Stimulated activated CD4-positive, alpha-beta T cell treated with anti-CD3 and anti-CD28 coated beads, TNF-alpha, amount 100 ng/mL, for 4 hours (primary cell): ENCODE results near the gene ITGA5.

ENCODE experiments used
- DNase-seq, 3 experiments: peaks; one replicate each; pipeline ENCODE4 v3.0.0-alpha.2; 2020; ENCODE audit warnings: low read depth in 3 of 3

Gene ITGA5

GRCh38 chr12:54389134-54389508, 29.9 kb downstream of the ITGA5 start:
- DNase-seq, result no peak

DNA sequence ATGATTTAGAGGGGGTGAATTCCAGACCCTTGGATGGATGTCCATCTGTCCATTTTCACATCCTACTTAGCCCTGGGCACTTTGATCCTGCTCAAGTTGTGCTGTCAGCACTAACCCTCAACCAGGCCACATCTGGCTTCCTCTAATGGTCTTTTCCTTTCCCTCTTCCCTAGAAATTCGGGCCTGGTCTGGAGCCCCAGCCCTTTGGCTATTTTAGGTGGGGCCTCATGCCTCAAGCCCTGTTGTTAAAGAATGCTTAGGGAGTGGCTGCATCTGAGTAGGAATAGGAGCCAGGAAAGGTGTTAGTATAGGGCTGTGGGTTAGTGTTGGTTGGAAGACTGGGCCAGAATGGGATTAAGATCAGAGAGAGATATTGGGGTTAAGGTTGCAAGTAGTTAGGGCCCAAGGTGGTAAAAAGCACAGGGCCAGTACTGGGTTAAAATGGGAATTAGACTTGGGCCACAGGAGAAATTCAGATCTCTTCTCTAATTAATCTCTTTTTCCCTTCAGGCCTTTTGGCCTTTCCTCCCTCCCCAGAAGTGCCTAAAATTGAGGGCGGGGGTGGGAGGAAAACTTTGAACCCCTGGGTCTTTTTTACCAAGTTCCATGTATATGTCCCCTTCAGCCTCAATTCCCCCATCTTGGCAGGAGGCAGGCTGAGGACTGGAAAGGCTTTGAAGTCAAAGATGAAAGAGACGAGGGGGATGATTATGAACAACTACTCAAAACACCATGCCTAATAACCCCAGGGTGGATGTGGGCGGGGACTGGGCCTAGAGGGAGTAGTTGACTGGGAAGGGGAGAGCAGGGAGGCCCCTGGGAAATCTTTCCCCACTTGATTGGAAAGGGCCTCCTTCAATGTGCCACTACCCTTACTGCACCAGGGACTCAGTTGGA, 30.6 kb downstream of the ITGA5 start:
- no peak for DNase-seq

DNA sequence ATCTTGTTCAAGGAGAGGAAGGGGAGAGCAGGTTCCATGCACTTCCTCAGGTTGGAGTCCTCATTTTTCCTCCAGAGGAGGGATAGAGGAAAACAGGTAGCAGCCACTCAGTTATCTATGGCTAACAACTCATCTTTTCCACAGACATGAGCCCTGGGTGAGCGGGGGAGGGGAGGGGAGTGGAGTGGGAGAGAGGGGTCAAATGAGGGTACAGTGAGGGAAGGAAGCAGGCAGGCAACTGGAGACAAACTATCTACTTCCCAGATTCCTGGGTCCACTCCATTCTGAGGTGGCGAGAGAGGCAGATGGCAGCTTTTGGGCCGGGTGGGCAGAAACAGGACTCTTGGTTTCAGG, 32.0 kb downstream of the ITGA5 start:
- no peak for DNase-seq

DNA sequence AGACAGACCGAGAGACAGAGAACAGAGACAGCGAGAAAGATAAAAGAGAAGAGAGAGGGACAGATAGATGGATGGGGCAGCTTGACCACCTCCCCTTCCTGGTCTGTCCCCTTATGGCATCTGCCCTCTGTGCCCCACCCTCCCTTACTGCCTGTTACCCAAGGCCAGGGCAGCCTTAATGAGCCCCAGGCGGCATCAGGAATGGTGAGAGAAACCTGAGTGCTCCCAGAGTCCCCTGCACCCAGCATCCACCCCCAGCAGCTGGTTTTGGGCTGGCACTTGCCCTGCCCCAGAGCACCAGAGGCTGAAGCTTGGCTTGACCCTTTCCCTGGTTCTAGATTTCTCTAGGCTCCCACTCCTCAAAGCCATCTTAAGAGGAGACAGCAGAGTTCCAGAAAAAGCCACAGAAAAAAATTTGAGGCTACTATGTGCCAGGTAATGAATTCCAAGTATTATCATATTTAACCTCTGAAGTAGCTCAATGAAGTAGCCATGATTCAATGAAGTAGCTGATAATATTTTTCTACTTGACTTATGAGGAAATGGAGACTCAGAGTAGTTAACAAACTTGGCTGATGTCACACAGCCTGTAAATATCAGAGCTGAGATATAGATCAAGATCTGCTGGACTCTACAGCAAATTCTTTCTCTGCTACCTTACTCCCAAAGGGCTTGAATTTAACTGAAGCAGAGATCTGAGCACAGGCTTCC, 32.5 kb downstream of the ITGA5 start:
- no peak for DNase-seq

- no peak for DNase-seq
Observed at GRCh38 chr12:54385251-54385914, 33.7 kb downstream of the ITGA5 start.

DNA sequence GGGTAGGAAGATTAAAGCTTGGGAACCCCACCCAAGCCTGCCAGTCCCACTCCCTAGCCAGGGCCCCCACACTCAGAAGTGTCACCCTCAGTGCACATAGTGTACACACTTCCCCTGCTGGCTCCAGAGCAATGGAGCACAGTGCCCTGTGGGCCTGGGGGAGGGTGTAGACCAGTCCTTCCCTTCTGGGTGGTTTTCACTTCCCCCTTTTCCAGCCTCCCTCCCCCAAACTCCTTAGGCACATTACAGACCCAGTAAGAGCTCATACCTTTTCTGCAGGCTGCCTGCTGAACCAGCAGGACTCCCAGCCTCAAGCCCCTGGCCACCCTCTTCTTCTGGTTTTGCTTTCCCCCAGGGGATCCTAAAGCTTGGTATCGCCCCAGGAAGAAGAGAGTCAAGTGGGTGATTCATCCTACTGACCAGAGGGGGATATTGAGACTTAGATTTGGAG, 34.5 kb downstream of the ITGA5 start, which contains the start of gene ZNF385A:
Gene ZNF385A, minus strand, starts transcription at position 143 of the 451 bp plus-strand sequence. CDS start 219 bp downstream, outside the sequence.
- DNase-seq, result no peak

DNA sequence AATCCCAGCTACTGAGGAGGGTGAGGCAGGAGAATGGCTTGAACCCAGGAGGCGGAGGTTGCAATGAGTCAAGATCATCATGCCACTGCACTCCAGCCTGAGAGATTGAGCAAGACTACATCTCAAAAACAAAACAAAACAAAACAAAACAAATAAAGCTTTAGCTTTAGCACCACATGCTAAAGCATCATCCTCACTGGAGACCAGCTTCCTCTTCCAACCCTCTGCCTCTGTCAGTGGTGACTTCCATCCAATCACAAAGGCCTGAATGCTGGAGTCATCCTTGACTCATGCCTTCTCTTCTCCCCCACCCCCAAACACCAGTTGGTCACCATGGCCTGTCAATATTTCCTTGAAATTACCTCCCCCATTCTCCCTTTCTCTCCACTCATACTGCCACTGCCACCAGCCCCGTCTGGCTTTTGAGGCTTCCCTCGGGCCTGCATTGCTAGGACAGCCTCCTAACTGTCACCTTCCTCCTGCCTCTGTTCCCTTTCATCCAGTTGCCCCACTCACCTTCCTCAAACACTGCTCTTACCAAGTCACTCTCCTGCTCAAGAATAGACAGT, 35.9 kb downstream of the ITGA5 start:
- no peak for DNase-seq

DNA sequence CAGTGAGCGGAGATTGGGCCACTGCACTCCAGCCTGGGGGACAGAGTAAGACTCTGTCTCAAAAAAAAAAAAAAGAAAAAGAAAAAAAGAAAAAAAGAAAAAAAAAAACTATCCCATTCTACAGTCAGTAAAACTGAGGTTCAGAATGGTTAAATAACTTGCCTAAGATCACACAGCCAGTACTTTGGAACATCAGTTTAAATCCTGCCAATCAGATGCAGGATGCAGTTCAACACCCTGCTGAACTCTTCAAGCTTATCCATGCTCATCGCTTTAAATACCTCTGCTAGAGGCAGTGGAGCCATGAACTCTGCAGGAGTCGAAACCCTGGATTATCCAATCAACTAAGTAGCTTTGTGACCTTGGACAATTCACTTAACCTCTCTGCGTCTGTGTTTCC, 37.9 kb downstream of the ITGA5 start:
- no peak for DNase-seq

GRCh38 chr12:54379398-54380201, 39.5 kb downstream of the ITGA5 start:
- peak; percentile 77 to 83 (median 79) for DNase-seq

DNA sequence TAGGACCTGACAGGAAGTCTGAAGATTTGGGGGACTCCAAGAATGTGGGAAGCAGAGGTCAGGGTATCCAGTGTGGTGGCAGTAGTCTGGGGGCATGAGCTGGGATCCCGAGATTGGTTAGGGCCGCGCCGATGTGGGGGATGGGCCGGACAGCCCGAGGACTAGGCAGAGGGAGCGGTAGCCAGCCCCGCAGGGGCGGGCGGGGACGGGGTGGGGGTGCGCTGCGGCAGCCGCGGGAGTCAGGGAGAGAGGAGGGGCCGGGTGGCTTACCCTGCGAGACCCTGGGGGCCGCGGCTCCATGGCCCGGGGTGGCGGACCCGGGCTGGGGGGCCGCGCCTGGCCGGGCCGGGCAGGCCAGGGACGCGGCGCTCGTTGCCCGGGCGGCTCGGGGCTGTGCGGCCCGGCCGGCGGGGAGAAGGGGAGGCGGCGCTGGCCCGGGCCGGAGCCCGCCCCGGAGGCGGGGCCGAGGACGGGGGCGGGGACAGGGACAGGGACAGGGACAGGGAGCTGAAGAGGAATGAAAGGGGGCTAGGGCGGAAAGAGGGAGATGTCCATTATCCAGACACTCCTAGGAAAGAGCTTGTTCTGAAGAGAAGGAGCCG, 40.2 kb downstream of the ITGA5 start:
- no peak for DNase-seq

DNA sequence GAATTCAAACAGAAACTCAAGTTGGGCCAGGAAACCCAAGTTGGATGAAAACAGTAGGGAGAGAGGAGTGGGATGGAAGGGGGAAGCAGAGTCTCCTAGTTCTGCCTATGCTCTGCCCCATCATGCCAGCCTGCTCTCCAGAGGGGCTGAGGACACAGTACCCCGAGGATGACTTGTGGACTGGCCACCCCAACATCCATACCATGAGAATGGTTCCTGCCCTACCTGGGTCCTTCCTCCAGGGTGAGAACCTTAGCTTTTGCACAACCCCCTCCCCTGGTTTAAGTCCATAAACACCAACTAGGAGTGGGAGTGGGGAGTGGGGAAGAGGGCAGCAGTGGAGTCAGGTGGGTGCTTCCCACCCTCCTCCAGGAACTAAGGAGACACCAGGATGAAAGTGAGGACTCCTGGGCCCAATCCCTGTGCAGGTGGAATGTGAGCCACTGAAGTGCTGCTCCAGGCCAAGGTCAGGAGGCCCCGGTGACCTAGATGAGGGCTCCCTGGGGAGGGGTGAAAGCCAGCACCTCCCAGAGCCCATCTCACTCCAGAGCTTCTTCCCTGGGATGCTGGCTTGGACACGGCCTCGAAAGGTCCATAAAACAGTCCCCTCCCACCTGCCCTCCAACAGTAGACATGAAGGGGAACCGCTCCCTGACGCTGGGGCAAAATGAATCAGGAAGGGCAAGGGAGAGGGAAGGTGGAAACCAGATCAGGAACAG, 41.1 kb downstream of the ITGA5 start:
- no peak for DNase-seq

DNA sequence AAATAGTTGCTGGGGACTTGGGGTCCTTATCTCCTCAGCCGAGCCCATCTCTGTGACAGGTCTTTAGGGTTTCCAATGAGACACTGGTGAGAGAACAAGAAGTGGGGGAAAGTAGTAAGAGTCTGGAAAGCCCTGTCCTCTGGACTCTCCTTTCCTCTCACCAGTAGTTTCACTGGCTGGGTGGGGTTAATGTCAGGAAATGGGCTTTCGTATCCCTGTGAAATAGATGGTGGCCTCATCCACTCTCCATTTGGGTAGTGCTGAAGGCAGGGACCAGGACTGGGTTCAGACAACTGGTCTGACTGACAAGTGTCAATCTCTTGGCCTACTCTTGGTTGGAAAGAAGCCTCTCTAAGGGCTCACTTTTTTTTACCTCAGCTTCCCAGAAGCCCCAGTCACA, 42.1 kb downstream of the ITGA5 start:
- DNase-seq, result no peak

DNA sequence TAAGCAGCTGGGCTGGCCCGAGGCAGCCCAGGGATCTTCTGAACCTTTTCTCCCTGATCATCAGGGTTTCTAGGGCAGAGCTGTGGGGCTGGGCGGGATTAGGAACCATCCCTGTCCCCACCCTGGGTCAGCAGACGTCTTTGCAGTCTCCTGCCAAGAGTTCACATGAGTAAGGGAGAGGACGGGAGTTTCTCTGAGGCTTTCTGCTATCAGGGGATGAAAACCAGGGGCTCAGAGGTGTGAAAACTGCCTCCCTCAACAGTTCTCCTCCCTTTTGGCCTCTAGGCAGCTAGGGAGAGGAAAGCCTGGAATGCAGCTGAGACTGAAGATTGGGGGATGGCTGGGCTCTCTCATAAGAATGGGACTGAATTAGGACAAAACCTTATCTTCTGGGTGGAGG, 42.5 kb downstream of the ITGA5 start:
- no peak for DNase-seq

- no peak for DNase-seq
Observed at GRCh38 chr12:54375259-54375579, 43.8 kb downstream of the ITGA5 start.

GRCh38 chr12:54374562-54375258, 44.4 kb downstream of the ITGA5 start:
- DNase-seq, result no peak

- DNase-seq, result no peak
Observed at GRCh38 chr12:54373649-54374561, 45.2 kb downstream of the ITGA5 start.

- no peak for DNase-seq
Observed at GRCh38 chr12:54372113-54372806, 46.8 kb downstream of the ITGA5 start.
